Keratinocyte (primary cell): Measurements from ENCODE around the gene NLRP3. TPM values are rescaled to one million over a fixed set of nuclear protein-coding genes. Genes with fewer than 3 reads are reported as not detected.
A peak's percentile ranks its signal among the peaks of the same experiment; 100 is the strongest.

ENCODE experiments used
- DNase-seq: peaks from one replicate; pipeline ENCODE4 v3.0.0-alpha.2; 2011; ENCODE audit warnings: low read depth, missing footprints, low spot score
- FAIRE-seq: peaks from 2 replicates; lab custom pipeline; 2011; peaks lifted over from hg19 to GRCh38; lab: Jason Lieb, UNC
- H2AFZ ChIP-seq: 2 replicates; pipeline ENCODE4 v1.6.0; 2012; ENCODE audit warnings: low read length, control low read depth, inconsistent platforms; ENCODE audit not compliant: control insufficient read depth
- H3K27ac ChIP-seq: 2 replicates; pipeline ENCODE4 v1.5.1; 2011; ENCODE audit warnings: low read length; ENCODE audit not compliant: control insufficient read depth, insufficient read depth
- H3K27me3 ChIP-seq: 3 replicates; pipeline ENCODE4 v1.6.0; 2011; ENCODE audit warnings: low read length; ENCODE audit not compliant: control insufficient read depth, insufficient read depth; ENCODE audit errors: extremely low read depth
- H3K36me3 ChIP-seq, 2 experiments: 2 replicates in 1 of 2; 3 replicates in 1 of 2; pipeline ENCODE4 v1.5.1; 2011; ENCODE audit warnings: low read length in 2 of 2, mild to moderate bottlenecking in 1 of 2; ENCODE audit not compliant: control insufficient read depth in 2 of 2, insufficient read depth in 2 of 2; ENCODE audit errors: extremely low read depth in 1 of 2
- H3K4me1 ChIP-seq: 3 replicates; pipeline ENCODE4 v1.5.1; 2011; ENCODE audit warnings: low read length; ENCODE audit not compliant: control insufficient read depth, insufficient read depth; ENCODE audit errors: extremely low read depth
- H3K4me2 ChIP-seq: 3 replicates; pipeline ENCODE4 v1.6.0; 2011; ENCODE audit warnings: low read depth, low read length; ENCODE audit not compliant: control insufficient read depth, insufficient read depth; ENCODE audit errors: extremely low read depth
- H3K4me3 ChIP-seq, 3 experiments: fragments of 200-600 bp in 1 of 3; sonication (generic) in 1 of 3; 2 replicates in 2 of 3; 3 replicates in 1 of 3; pipeline ENCODE4 v1.5.1; 2011 to 2016; ENCODE audit warnings: low read length in 3 of 3, mild to moderate bottlenecking in 3 of 3, control low read depth in 2 of 3, inconsistent platforms in 1 of 3, low read depth in 1 of 3, mixed read lengths in 1 of 3, mixed run types in 1 of 3, moderate library complexity in 1 of 3; ENCODE audit not compliant: control insufficient read depth in 2 of 3, insufficient read depth in 2 of 3; ENCODE audit errors: extremely low read depth in 1 of 3
- H3K79me2 ChIP-seq: 2 replicates; pipeline ENCODE4 v1.6.0; 2012; ENCODE audit warnings: low read length; ENCODE audit not compliant: control insufficient read depth, insufficient read depth
- H3K9ac ChIP-seq: 3 replicates; pipeline ENCODE4 v1.6.0; 2011; ENCODE audit warnings: low read length; ENCODE audit not compliant: control insufficient read depth, insufficient read depth; ENCODE audit errors: extremely low read depth
- H3K9me1 ChIP-seq: 3 replicates; pipeline ENCODE4 v1.6.0; 2011; ENCODE audit warnings: low read length; ENCODE audit not compliant: control insufficient read depth, insufficient read depth; ENCODE audit errors: extremely low read depth
- H3K9me3 ChIP-seq: 2 replicates; pipeline ENCODE4 v1.5.1; 2012; ENCODE audit warnings: low read depth, low read length; ENCODE audit not compliant: control insufficient read depth
- H4K20me1 ChIP-seq: 3 replicates; pipeline ENCODE4 v1.6.0; 2011; ENCODE audit warnings: low read length; ENCODE audit not compliant: control insufficient read depth, insufficient read depth; ENCODE audit errors: extremely low read depth
- CTCF ChIP-seq, 3 experiments: IDR thresholded peaks in 1 of 3; conservative IDR thresholded peaks in 1 of 3; optimal IDR thresholded peaks in 1 of 3; 2 replicates in 2 of 3; 3 replicates in 1 of 3; pipeline versions ENCODE3 to v1.5.1; 2011; ENCODE audit warnings: low read length in 3 of 3, mild to moderate bottlenecking in 3 of 3, moderate library complexity in 2 of 3, control low read depth in 1 of 3, inconsistent platforms in 1 of 3; ENCODE audit not compliant: insufficient read depth in 2 of 3; ENCODE audit errors: extremely low read depth in 1 of 3
- EZH2 ChIP-seq: IDR thresholded peaks from one replicate; pipeline ENCODE4 v1.6.1; 2012; ENCODE audit warnings: inconsistent platforms, mild to moderate bottlenecking, low read length, moderate library complexity
- dilution Hi-C: fragments of 300-500 bp; cut with MboI; formaldehyde crosslinking; loops from one replicate; pipeline ENCODE4 v1.7.0; 2020; ENCODE audit warnings: low sequenced_read_pairs; ENCODE audit not compliant: extremely low pct_ligation_motif_present
- polyA plus RNA-seq, 5 experiments: library from polyadenylated mRNA; depleted of rRNA in 3 of 5; stranded (reverse) in 3 of 5; stranded (forward) in 1 of 5; unstranded in 1 of 5; fragments of >200 nt; gene quantifications; 1 replicate in 1 of 5; 2 replicates in 3 of 5; 3 replicates in 1 of 5; pipeline versions ENCODE4 v1.2.1 to v1.2.3, GENCODE V29; 2011 to 2012; ENCODE audit warnings: missing spikeins in 2 of 5, low read depth in 1 of 5, low replicate concordance in 1 of 5

The NLRP3 gene
- polyA plus RNA-seq, 1 donor (not counting 4 experiments of a cell fraction or from before 2014, with no cell fraction given), result 0.03 TPM

GRCh38 chr1:247390116-247390791 is 25.7 kb upstream of the NLRP3 start:
- Histone ChIP-seq H3K4me3 (no peak overlapping the region), H3K27me3 (no peaks in the 10 kb centered on the region), H3K4me1 (no peaks in the 10 kb centered on the region), H3K9me3 (no peaks in the 10 kb centered on the region), H3K27ac (no peak overlapping the region), H3K9ac (no peak overlapping the region), H3K79me2 (no peaks in the 10 kb centered on the region), H3K9me1 (no peaks in the 10 kb centered on the region), H3K36me3 (no peaks in the 10 kb centered on the region), H4K20me1 (no peaks in the 10 kb centered on the region), H2AFZ (peak overlapping the region; percentile 80), H3K4me2 (peak overlapping the region; percentile 54)
- no peak for FAIRE-seq
- DNase-seq, result peak; percentile 25
- TF ChIP-seq CTCF (optimal IDR thresholded peaks at IDR 0.05 in 1 of 3, IDR thresholded peaks at IDR 0.05 in 1 of 3, conservative IDR thresholded peaks at IDR 0.05 in 1 of 3; ENCODE audit: extremely low read depth in 1 of 3, insufficient read depth in 2 of 3, low read length in 3 of 3), result peak; percentile 78 to 87 (median 85)
- no peak for TF ChIP-seq EZH2
- dilution Hi-C loops, result no loop called here

- Histone ChIP-seq H3K9ac (no peak overlapping the region), H3K79me2 (no peaks in the 10 kb centered on the region), H3K27ac (no peak overlapping the region), H3K4me2 (no peak overlapping the region), H3K9me3 (no peaks in the 10 kb centered on the region), H2AFZ (no peak overlapping the region), H3K36me3 (no peaks in the 10 kb centered on the region), H3K4me3 (no peak overlapping the region), H3K27me3 (no peaks in the 10 kb centered on the region), H4K20me1 (no peaks in the 10 kb centered on the region), H3K9me1 (no peaks in the 10 kb centered on the region), H3K4me1 (no peaks in the 10 kb centered on the region)
- TF ChIP-seq CTCF (optimal IDR thresholded peaks at IDR 0.05 in 1 of 3, IDR thresholded peaks at IDR 0.05 in 1 of 3, conservative IDR thresholded peaks at IDR 0.05 in 1 of 3; ENCODE audit: extremely low read depth in 1 of 3, insufficient read depth in 2 of 3, low read length in 3 of 3) (no peak), EZH2 (no peak)
- FAIRE-seq (no peak), DNase-seq (no peak)
- dilution Hi-C loops, result no loop called here
These were observed 25.0 kb upstream of the NLRP3 start for GRCh38 chr1:247390996-247391395.
